Measurements from ENCODE around the gene ANO6.

ANO6 gene

GRCh38 chr12:45336762-45337596, 121.1 kb downstream of the ANO6 start:
- no peak for TF ChIP-seq CTCF (IDR thresholded peaks at IDR 0.05; ENCODE audit: borderline replicate concordance, control extremely low read depth, extremely low read depth, insufficient read depth, missing control alignments)
- no peak for DNase-seq (ENCODE audit: low spot score)
- in situ Hi-C loops (cut with MboI; ENCODE audit: low sequenced_read_pairs, unreplicated experiment) = no loop called here

- in situ Hi-C loops (cut with MboI; ENCODE audit: low sequenced_read_pairs, unreplicated experiment) = no loop called here
Measured at GRCh38 chr12:45337835-45338234, 121.9 kb downstream of the ANO6 start.

GRCh38 chr12:45338272-45338671, 122.4 kb downstream of the ANO6 start:
- no peak for DNase-seq (ENCODE audit: low spot score)
- in situ Hi-C loops (cut with MboI; ENCODE audit: low sequenced_read_pairs, unreplicated experiment) = no loop called here
- no peak for TF ChIP-seq CTCF (IDR thresholded peaks at IDR 0.05; ENCODE audit: borderline replicate concordance, control extremely low read depth, extremely low read depth, insufficient read depth, missing control alignments)

More at GRCh38 chr12:45337835-45338234, 121.9 kb downstream of the ANO6 start:
- no peak for TF ChIP-seq CTCF (IDR thresholded peaks at IDR 0.05; ENCODE audit: borderline replicate concordance, control extremely low read depth, extremely low read depth, insufficient read depth, missing control alignments)
- no peak for DNase-seq (ENCODE audit: low spot score)

GRCh38 chr12:45339035-45339434, 123.1 kb downstream of the ANO6 start:
- no peak for TF ChIP-seq CTCF (IDR thresholded peaks at IDR 0.05; ENCODE audit: borderline replicate concordance, control extremely low read depth, extremely low read depth, insufficient read depth, missing control alignments)
- DNase-seq (ENCODE audit: low spot score) = no peak
- in situ Hi-C loops (cut with MboI; ENCODE audit: low sequenced_read_pairs, unreplicated experiment) = no loop called here

- DNase-seq (ENCODE audit: low spot score) = no peak
- TF ChIP-seq CTCF (IDR thresholded peaks at IDR 0.05; ENCODE audit: borderline replicate concordance, control extremely low read depth, extremely low read depth, insufficient read depth, missing control alignments) = no peak
- in situ Hi-C loops (cut with MboI; ENCODE audit: low sequenced_read_pairs, unreplicated experiment) = no loop called here
Measured at GRCh38 chr12:45342171-45342570, 126.3 kb downstream of the ANO6 start.

GRCh38 chr12:45342848-45343247, 127.0 kb downstream of the ANO6 start:
- in situ Hi-C loops (cut with MboI; ENCODE audit: low sequenced_read_pairs, unreplicated experiment) = no loop called here
- TF ChIP-seq CTCF (IDR thresholded peaks at IDR 0.05; ENCODE audit: borderline replicate concordance, control extremely low read depth, extremely low read depth, insufficient read depth, missing control alignments) = no peak
- no peak for DNase-seq (ENCODE audit: low spot score)
